HG02885 (cell line): ENCODE measurements around the gene SOX18.
"Not testable (repeated sequence)": the region's sequence is repeated elsewhere in the genome, so short reads cannot be mapped to it uniquely, and the experiment has no call there.

Source experiments
- ATAC-seq: cut with Tn5 transposase; IDR thresholded peaks from one replicate; pipeline ENCODE4 v1.9.1; 2021; ENCODE audit warnings: mild to moderate bottlenecking; ENCODE audit not compliant: unreplicated experiment, poor library complexity

Gene SOX18

DNA sequence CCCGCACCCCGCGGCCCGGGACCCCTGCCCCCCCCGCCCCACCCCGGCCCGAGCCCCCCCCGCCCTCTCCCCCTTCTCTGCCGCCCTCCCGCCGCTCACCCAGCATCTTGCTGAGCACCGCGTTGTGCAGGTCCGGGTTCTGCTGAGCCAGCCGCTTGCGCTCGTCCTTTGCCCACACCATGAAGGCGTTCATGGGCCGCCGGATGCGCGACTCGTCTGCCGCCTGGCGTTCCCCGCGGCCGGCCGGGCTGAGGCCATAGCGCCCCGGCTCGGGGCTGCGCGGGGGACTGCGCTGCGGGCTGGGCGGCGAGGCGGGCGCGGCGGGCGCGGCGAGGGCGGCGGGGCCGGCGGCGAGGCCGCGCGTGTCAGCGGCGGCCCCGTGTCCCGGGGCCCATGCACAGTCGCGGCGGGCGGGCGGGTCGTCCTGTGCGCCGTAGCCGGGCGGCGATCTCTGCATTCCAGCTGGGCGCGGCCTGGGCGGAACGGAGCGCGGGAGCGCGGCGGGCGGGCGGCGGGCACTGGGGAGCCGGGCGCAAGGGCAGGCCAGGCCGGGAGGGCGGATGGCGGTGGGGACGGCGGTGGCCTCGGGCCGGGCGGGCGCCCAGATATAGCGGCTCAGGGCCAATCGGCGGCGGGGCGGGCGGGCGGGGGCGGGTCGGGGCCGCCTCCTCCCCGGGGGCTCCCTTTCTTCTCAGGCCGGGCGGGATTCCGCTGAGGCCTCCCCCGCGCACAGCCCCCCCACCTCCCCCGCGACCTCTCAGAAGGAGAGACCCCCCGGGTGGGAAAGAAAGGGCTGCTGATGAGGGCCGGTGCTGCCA is at the start of gene SOX18:
Gene SOX18, minus strand, starts transcription at position 580 of the 818 bp plus-strand sequence. Its CDS starts 123 bp downstream, at position 457.
- no peak for ATAC-seq

DNA sequence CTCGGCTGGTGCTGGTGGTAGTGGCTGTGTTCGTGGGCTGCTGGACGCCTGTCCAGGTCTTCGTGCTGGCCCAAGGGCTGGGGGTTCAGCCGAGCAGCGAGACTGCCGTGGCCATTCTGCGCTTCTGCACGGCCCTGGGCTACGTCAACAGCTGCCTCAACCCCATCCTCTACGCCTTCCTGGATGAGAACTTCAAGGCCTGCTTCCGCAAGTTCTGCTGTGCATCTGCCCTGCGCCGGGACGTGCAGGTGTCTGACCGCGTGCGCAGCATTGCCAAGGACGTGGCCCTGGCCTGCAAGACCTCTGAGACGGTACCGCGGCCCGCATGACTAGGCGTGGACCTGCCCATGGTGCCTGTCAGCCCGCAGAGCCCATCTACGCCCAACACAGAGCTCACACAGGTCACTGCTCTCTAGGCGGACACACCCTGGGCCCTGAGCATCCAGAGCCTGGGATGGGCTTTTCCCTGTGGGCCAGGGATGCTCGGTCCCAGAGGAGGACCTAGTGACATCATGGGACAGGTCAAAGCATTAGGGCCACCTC is 49.1 kb upstream of the SOX18 start:
- ATAC-seq = no peak

- no peak for ATAC-seq
Observed at GRCh38 chr20:64096535-64096934, 47.1 kb upstream of the SOX18 start.

GRCh38 chr20:64095927-64096326 is 46.5 kb upstream of the SOX18 start:
- no peak for ATAC-seq

GRCh38 chr20:64095455-64095854 is 46.0 kb upstream of the SOX18 start:
- ATAC-seq = no peak

- no peak for ATAC-seq
Observed at GRCh38 chr20:64093013-64093503, 43.6 kb upstream of the SOX18 start.

- ATAC-seq = no peak
Observed at GRCh38 chr20:64092258-64093012, 43.0 kb upstream of the SOX18 start.

GRCh38 chr20:64091770-64092169 is 42.3 kb upstream of the SOX18 start:
- no peak for ATAC-seq

GRCh38 chr20:64091340-64091739 is 41.9 kb upstream of the SOX18 start:
- no peak for ATAC-seq

GRCh38 chr20:64090165-64090564 is 40.7 kb upstream of the SOX18 start:
- ATAC-seq = no peak

DNA sequence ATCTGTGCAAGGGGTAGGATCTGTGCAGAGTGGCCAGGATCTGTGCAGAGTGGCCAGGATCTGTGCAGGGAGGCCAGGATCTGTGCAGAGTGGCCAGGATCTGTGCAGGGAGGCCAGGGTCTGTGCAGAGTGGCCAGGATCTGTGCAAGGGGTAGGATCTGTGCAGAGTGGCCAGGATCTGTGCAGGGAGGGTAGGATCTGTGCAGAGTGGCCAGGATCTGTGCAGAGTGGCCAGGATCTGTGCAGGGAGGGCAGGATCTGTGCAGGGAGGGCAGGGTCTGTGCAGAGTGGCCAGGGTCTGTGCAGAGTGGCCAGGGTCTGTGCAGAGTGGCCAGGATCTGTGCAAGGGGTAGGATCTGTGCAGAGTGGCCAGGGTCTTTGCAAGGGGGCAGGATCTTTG is 39.1 kb upstream of the SOX18 start:
- ATAC-seq = not testable (repeated sequence)

DNA sequence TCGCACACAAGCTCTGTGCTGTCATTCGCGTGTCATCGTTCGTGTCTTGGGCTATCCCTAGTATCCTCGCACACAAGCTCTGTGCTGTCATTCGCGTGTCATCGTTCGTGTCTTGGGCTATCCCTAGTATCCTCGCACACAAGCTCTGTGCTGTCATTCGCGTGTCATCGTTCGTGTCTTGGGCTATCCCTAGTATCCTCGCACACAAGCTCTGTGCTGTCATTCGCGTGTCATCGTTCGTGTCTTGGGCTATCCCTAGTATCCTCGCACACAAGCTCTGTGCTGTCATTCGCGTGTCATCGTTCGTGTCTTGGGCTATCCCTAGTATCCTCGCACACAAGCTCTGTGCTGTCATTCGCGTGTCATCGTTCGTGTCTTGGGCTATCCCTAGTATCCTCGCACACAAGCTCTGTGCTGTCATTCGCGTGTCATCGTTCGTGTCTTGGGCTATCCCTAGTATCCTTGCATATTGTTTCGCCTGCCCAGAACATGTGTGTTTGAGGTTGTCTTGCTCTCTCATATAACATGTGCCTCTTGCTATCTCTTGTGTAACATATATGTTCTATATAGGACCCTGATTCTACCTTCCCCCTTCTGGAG is 37.9 kb upstream of the SOX18 start:
- not testable (repeated sequence) for ATAC-seq

DNA sequence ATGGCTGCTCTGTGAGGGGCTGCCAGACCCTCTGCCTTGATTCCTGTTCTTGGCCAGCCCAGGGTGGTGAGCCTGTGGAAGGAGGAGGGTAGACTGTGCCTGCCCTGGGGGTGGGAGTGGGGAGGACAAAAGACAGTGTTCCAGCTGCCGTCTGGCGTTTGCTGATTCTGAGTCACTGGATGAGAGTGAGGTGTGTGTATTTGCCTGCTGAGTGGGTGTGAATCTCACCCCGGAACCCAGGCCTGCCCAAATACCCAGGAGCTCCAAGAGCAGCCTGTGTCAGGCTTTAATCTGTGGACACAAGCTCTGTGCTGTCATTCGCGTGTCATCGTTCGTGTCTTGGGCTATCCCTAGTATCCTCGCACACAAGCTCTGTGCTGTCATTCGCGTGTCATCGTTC is 37.4 kb upstream of the SOX18 start:
- ATAC-seq = no peak

DNA sequence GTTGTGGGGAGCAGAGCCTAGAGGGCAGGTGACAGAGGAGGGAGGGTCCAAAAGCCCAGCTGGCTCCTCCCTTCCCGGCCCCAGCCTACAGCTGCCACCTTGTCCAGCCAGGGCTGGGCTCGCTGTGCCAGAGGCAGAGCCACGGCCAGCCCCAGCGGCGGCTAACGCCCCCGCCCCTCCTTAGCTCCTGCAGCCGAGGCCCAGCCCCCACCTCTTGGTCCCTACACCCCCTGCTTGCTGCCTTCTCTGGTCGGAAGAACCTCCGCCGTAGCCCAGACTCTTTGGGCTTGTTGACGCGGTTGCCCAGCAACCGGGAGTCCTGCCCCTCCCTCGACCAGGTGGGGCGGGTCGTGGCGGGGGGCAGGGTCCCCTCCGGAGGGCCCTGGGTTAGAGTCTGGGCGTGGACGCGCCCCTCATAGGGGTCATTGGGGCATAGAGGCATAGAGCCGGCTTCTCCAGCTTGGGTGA is 35.3 kb upstream of the SOX18 start:
- no peak for ATAC-seq

GRCh38 chr20:64083804-64084684 is 34.6 kb upstream of the SOX18 start, which contains the start of gene LKAAEAR1:
Gene LKAAEAR1, minus strand, starts transcription at chr20:64084398. Its CDS starts 179 bp downstream, at chr20:64084219.
- ATAC-seq = no peak

GRCh38 chr20:64083378-64083803 is 34.0 kb upstream of the SOX18 start:
- no peak for ATAC-seq

- ATAC-seq = no peak
Observed at GRCh38 chr20:64082820-64083377, 33.5 kb upstream of the SOX18 start.

- no peak for ATAC-seq
Observed at GRCh38 chr20:64082126-64082731, 32.8 kb upstream of the SOX18 start.

- ATAC-seq = no peak
Observed at GRCh38 chr20:64081624-64081964, 32.2 kb upstream of the SOX18 start.
